ENCODE results near the gene CFAP298.
A peak's percentile ranks its signal among the peaks of the same experiment; 100 is the strongest.
"Not testable (repeated sequence)": the region's sequence is repeated elsewhere in the genome, so short reads cannot be mapped to it uniquely, and the experiment has no call there.

CFAP298 gene

GRCh38 chr21:32641710-32642698 is 29.8 kb upstream of the CFAP298 start:
- no peak overlapping the region for H3K27ac ChIP-seq
- TF ChIP-seq, protein P1, sequence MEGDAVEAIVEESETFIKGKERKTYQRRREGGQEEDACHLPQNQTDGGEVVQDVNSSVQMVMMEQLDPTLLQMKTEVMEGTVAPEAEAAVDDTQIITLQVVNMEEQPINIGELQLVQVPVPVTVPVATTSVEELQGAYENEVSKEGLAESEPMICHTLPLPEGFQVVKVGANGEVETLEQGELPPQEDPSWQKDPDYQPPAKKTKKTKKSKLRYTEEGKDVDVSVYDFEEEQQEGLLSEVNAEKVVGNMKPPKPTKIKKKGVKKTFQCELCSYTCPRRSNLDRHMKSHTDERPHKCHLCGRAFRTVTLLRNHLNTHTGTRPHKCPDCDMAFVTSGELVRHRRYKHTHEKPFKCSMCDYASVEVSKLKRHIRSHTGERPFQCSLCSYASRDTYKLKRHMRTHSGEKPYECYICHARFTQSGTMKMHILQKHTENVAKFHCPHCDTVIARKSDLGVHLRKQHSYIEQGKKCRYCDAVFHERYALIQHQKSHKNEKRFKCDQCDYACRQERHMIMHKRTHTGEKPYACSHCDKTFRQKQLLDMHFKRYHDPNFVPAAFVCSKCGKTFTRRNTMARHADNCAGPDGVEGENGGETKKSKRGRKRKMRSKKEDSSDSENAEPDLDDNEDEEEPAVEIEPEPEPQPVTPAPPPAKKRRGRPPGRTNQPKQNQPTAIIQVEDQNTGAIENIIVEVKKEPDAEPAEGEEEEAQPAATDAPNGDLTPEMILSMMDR (conservative IDR thresholded peaks at IDR 0.05) = no peak

DNA sequence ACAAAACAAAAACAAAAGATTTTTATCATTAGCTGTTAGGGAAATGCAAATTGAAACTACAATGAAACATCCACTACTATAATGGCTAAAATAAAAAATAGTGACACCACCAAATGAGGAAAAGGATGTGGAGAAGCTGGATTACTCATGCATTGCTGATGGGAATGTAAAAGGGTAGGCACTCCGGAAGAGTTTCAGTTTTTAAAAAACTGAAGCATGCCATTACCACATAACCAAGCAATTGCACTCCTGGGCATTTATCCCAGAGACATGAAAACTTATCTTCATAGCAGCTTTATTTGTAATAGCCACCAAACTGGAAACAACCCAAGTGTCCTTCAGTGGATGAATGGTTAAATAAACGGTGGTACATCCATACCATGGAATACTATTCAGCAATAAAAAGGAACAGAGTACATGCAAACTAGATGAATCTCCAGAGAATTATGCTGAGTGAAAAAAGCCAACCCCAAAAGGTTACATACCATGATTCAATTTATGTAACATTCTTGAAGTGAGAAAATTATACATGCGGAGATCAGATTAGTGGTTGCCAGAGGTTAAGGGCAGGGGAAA is 14.5 kb upstream of the CFAP298 start:
- TF ChIP-seq, protein P1 (conservative IDR thresholded peaks at IDR 0.05) = no peak
- H3K27ac ChIP-seq = no peak overlapping the region

DNA sequence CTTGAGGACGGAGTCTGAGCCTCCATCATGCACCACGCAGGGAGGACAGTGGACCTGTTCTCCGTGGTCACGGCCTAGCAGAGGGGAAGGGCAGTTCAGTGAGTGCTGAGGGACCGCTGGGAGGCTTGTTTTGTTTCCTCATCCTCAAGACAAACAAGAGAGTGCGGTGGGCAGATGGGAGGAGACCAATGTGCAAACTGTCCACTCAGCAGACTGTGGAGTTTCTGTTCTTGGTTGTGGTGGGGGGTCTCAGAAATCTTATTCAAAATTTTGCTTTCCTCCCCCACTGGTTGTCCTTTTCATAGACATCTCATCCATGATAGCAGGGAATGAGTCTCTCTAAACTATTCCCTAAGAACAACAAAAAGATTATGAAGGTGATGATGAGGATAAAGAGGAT is 6.0 kb upstream of the CFAP298 start:
- H3K27ac ChIP-seq = not testable (repeated sequence)

DNA sequence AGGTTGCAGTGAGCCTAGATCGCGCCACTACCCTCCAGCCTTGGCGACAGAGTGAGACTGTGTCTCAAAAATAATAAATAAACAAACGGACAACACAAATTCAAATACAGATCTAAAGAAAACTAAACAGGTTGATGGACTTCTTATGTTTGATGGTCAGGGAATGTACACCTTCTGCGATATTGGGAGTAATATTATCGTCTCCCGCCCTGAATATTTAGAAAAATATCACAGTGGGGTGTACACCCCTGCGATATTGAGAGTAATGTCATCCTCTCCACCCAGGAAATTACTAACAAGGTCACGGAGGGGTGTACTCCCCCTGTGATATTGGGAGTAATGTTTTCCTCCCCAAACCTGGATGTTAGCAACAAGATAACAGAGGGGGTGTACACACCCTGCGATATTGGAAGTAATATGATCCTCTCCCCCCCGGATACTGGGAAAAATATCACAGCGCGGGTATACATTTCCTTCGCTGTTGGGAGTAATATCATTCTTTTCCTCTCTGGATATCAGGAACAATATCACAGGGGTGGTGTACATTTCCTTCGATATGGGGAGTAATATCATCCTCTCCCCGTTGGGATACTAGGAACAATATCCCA is 1.4 kb upstream of the CFAP298 start:
- TF ChIP-seq, protein P1 (conservative IDR thresholded peaks at IDR 0.05) = no peak
- peak overlapping the region; percentile 94 for H3K27ac ChIP-seq

GRCh38 chr21:32612999-32613337 is 791 bp upstream of the CFAP298 start:
- TF ChIP-seq, protein P1 (conservative IDR thresholded peaks at IDR 0.05) = no peak
- peak overlapping the region; percentile 94 for H3K27ac ChIP-seq

- TF ChIP-seq, protein P1 (conservative IDR thresholded peaks at IDR 0.05) = no peak
- H3K27ac ChIP-seq = peak overlapping the region; percentile 94
Measured at GRCh38 chr21:32611471-32611997, 643 bp downstream of the CFAP298 start.

DNA sequence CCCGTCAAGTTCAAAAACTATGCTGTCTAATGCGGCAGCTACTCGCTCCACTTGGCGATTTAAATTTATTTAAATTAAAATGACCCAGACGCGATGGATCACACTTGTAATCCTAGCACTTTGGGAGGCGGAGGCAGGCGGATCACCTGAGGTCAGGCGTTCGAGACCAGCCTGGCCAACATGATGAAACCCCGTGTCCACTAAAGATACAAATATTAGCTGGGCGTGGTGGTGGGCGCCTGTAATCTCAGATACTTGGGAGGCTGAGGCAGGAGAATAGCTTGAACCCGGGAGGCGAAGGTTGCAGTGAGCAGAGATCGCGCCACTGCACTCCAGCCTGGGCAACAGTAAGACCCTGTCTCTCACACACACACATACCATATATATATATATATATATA is 1.2 kb downstream of the CFAP298 start:
- H3K27ac ChIP-seq = peak overlapping the region; percentile 94

DNA sequence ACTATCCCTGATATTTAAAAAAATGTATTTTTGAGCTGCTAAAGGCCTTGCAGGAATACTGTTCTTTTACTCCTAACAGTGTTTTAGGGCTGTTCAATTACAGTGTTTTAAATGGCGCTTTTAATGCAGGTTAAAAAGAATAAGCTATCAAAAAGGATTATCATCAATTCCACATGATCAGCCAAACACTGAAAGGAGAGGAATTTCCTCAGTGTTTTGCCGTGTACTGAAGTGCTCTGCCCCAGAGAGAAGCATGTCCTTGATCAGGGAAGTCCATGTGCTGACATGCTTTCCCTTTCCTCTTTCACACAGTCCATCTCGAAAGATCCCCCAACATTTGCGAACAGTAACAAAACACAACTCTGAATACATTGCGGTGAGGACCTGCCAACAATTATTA is 3.3 kb downstream of the CFAP298 start:
- H3K27ac ChIP-seq = no peak overlapping the region
- TF ChIP-seq, protein P1 (conservative IDR thresholded peaks at IDR 0.05) = no peak

Data from VCaP (cell line).